A673 (cell line): ENCODE data around the gene DESI2. TPM values are rescaled to one million over a fixed set of nuclear protein-coding genes. Genes with fewer than 3 reads are reported as not detected.
A peak's percentile ranks its signal among the peaks of the same experiment; 100 is the strongest.

Experiments
- BruUV-seq: library from RNA; stranded (reverse); fragments of 400-500 nt; replicated peaks from 2 replicates; lab custom pipeline; 2021; lab: Mats Ljungman, UMichigan
- CTCF ChIA-PET: fragments of 300-600 bp; sonication (Branson Sonifier 250); formaldehyde crosslinking; loops from one replicate; lab custom pipeline; 2022; ENCODE audit warnings: antibody characterized with exemption; lab: Charles Lee
- POLR2A ChIA-PET: fragments of 300-600 bp; sonication (Branson Sonifier 250); formaldehyde crosslinking; loops from one replicate; lab custom pipeline; 2022; ENCODE audit warnings: antibody characterized with exemption; ENCODE audit not compliant: low non-redundant PET; lab: Charles Lee
- DNase-seq: peaks from one replicate; pipeline ENCODE4 v3.0.0-alpha.2; 2015; ENCODE audit warnings: low spot score
- H3K27ac ChIP-seq: fragments of 200-600 bp; sonication (generic); 2 replicates; pipeline ENCODE4 v1.5.1; 2016; ENCODE audit warnings: mixed run types, low read depth, mild to moderate bottlenecking, mixed read lengths, antibody characterized with exemption, low read length; ENCODE audit not compliant: poor library complexity, severe bottlenecking
- H3K27me3 ChIP-seq: fragments of 200-600 bp; sonication (generic); replicated peaks from 2 replicates; pipeline ENCODE4 v1.6.1; 2017; ENCODE audit warnings: mixed run types, low read depth, mild to moderate bottlenecking, mixed read lengths, antibody characterized with exemption, low read length; ENCODE audit not compliant: insufficient read depth, poor library complexity
- H3K36me3 ChIP-seq: fragments of 200-600 bp; sonication (generic); 2 replicates; pipeline ENCODE4 v1.6.1; 2016; ENCODE audit warnings: mixed run types, mild to moderate bottlenecking, mixed read lengths, antibody characterized with exemption, low read length; ENCODE audit not compliant: insufficient read depth, poor library complexity, severe bottlenecking
- H3K4me1 ChIP-seq: fragments of 200-600 bp; sonication (generic); 2 replicates; pipeline ENCODE4 v1.6.1; 2017; ENCODE audit warnings: mixed run types, mild to moderate bottlenecking, mixed read lengths, antibody characterized with exemption, low read length; ENCODE audit not compliant: insufficient read depth, poor library complexity, severe bottlenecking
- H3K4me3 ChIP-seq: fragments of 200-600 bp; sonication (generic); 2 replicates; pipeline ENCODE4 v1.5.1; 2016; ENCODE audit warnings: low read depth, mixed run types, mild to moderate bottlenecking, mixed read lengths, low read length; ENCODE audit not compliant: poor library complexity, severe bottlenecking
- H3K9me3 ChIP-seq: fragments of 200-600 bp; sonication (generic); 2 replicates; pipeline ENCODE4 v1.6.1; 2016; ENCODE audit warnings: mixed run types, low read depth, mild to moderate bottlenecking, mixed read lengths, antibody characterized with exemption, low read length; ENCODE audit not compliant: poor library complexity, severe bottlenecking
- EZH2 ChIP-seq: fragments of 200-600 bp; sonication (generic); IDR thresholded peaks from 2 replicates; pipeline ENCODE4 v1.6.1; 2017; ENCODE audit warnings: borderline replicate concordance, low read depth, mild to moderate bottlenecking, mixed read lengths, antibody characterized with exemption, low read length; ENCODE audit not compliant: poor library complexity, severe bottlenecking
- intact Hi-C: fragments of 100-400 bp; cut with micrococcal nuclease; formaldehyde crosslinking; loops from one replicate; pipeline ENCODE4 v1.10.0; 2022; ENCODE audit not compliant: unreplicated experiment
- total RNA-seq: library from RNA; stranded (reverse); gene quantifications from 2 replicates; pipeline ENCODE4 v1.2.3, GENCODE V29; 2021
- TF ChIP-seq, protein P1 (sequence below): fragments of 300-800, 200-600 bp; sonication (generic); conservative IDR thresholded peaks from 2 replicates; pipeline ENCODE4 v1.5.1; 2017; ENCODE audit warnings: low read depth, mild to moderate bottlenecking, antibody characterized with exemption, low read length, moderate library complexity, mixed read lengths

The DESI2 gene
- total RNA-seq, 1 experiment from 2014 or later = 47.7 TPM

DNA sequence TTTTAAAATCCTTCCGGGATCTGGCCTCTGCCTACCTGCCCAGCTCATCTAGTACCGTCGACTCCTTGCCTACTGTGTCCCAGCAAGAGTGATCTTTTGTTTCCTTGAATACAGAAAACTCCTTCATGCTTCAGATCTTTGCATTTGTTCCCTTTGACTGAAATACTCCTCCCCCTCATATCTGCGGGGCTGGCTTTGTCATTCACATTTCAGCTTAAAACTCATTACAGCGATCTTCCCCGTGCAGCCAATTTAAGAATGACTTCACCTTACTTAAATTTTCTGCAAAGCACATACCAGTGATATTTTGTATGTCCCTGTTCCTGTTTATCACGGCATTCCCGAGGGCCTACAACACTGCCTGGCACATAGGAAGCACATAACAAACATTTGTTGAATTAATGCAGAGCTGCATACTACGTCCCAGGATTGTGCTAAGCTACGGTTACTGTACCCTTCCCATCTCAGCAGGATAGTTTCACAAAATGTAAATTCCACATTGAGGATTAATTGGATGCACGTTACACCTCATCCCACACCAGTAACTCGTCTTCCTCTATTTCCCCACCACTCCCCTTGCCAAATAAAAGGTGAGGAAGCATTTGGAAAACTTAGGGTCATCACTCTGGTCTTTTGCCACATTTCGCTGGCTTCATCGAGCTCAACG, 837 bp upstream of the DESI2 start:
- no TSS peak for BruUV-seq
- H3K9me3 ChIP-seq = no peaks in the 10 kb centered on the region
- no peaks in the 10 kb centered on the region for H3K27me3 ChIP-seq
- H3K4me3 ChIP-seq = peak overlapping the region; percentile 91
- intact Hi-C loops = loop anchor here (10.0 kb wide), 1 partner anchor 323 kb away; no protein-coding TSS in a partner anchor
- no peak for DNase-seq
- TF ChIP-seq, protein P1, sequence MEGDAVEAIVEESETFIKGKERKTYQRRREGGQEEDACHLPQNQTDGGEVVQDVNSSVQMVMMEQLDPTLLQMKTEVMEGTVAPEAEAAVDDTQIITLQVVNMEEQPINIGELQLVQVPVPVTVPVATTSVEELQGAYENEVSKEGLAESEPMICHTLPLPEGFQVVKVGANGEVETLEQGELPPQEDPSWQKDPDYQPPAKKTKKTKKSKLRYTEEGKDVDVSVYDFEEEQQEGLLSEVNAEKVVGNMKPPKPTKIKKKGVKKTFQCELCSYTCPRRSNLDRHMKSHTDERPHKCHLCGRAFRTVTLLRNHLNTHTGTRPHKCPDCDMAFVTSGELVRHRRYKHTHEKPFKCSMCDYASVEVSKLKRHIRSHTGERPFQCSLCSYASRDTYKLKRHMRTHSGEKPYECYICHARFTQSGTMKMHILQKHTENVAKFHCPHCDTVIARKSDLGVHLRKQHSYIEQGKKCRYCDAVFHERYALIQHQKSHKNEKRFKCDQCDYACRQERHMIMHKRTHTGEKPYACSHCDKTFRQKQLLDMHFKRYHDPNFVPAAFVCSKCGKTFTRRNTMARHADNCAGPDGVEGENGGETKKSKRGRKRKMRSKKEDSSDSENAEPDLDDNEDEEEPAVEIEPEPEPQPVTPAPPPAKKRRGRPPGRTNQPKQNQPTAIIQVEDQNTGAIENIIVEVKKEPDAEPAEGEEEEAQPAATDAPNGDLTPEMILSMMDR = no peak
- TF ChIP-seq EZH2 = no peak
- peaks cover 2% of the 10 kb centered on the region for H3K36me3 ChIP-seq
- ChIA-PET POLR2A (no interaction called here), CTCF (interaction anchor here (0.5 to 0.6 kb wide), 2 partner anchors 45 to 387 kb away, joined by 3 to 9 read pairs; no protein-coding TSS in a partner anchor)
- peak overlapping the region; percentile 94 for H3K27ac ChIP-seq
- peaks cover 17% of the 10 kb centered on the region for H3K4me1 ChIP-seq

DNA sequence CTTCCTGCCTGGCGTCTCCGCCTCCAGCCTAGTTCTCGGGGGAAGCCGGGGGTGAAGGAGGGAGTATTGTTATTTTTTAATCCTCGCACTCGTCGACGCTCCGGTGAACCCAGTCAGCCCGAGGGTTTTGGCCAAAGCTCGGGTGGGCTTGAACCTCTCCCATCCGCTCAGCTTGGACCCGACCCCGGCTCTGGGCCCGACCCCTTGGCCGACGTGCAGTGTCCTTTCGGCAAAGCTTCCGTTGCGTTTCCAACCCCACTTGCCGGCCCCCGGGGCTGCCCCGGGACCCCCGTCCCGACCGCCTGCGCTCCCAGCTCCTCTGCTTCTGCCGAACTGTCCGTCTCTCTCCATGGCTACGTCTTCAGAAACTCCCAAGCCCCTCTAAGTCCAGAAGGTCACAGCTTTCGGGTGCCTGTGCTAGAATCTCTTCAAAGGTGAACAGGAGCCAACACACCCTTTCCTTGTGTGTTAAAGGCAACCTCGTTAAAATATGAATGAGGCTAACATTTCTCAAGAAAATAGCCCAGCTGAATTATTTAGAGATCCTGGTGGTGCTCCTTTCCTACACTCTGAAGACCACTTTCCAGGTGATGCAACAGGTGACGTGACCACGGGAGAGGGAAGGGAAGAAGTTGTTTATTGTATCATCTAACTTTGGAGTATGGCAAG, 647 bp downstream of the DESI2 start:
- no TSS peak for BruUV-seq

More for the DNA sequence above, 647 bp downstream of the DESI2 start:
- Histone ChIP-seq H3K27me3 (no peaks in the 10 kb centered on the region), H3K4me3 (peak overlapping the region; percentile 91), H3K36me3 (peaks cover 8% of the 10 kb centered on the region), H3K4me1 (peaks cover 17% of the 10 kb centered on the region), H3K27ac (peak overlapping the region; percentile 94), H3K9me3 (no peaks in the 10 kb centered on the region)
- peak; percentile 9 for DNase-seq
- ChIA-PET CTCF (no interaction called here), POLR2A (no interaction called here)
- TF ChIP-seq EZH2 = no peak
- TF ChIP-seq, protein P1 = no peak
- intact Hi-C loops = loop anchor here (1.0 to 10.0 kb wide), 2 partner anchors 201 to 321 kb away; no protein-coding TSS in a partner anchor
